GM23248 (cell line): ENCODE results near the gene LHB. TPM values are rescaled to one million over a fixed set of nuclear protein-coding genes. Genes with fewer than 3 reads are reported as not detected.
A peak's percentile ranks its signal among the peaks of the same experiment; 100 is the strongest.

Experiments
- DNase-seq: peaks from one replicate; pipeline ENCODE4 v3.0.0-alpha.2; 2015
- H2AFZ ChIP-seq: fragments of 200-600 bp; sonication (generic); 2 replicates; pipeline ENCODE4 v1.6.1; 2016; ENCODE audit warnings: antibody characterized with exemption
- H3F3A ChIP-seq: fragments of 200-600 bp; sonication (generic); 2 replicates; pipeline ENCODE4 v1.6.1; 2016; ENCODE audit warnings: mild to moderate bottlenecking, antibody characterized with exemption, mixed run types; ENCODE audit not compliant: insufficient read depth
- H3K27ac ChIP-seq: fragments of 200-600 bp; sonication (generic); 2 replicates; pipeline ENCODE4 v1.5.1; 2016; ENCODE audit warnings: mild to moderate bottlenecking
- H3K27me3 ChIP-seq: fragments of 200-600 bp; sonication (generic); replicated peaks from 2 replicates; pipeline ENCODE4 v1.6.1; 2016; ENCODE audit warnings: mild to moderate bottlenecking; ENCODE audit not compliant: insufficient read depth
- H3K36me3 ChIP-seq: fragments of 200-600 bp; sonication (generic); 2 replicates; pipeline ENCODE4 v1.6.1; 2016; ENCODE audit warnings: low read depth, mild to moderate bottlenecking
- H3K4me1 ChIP-seq: fragments of 200-600 bp; sonication (generic); 2 replicates; pipeline ENCODE4 v1.6.1; 2016; ENCODE audit warnings: mild to moderate bottlenecking; ENCODE audit not compliant: insufficient read depth
- H3K4me2 ChIP-seq: fragments of 200-600 bp; sonication (generic); one replicate; pipeline ENCODE4 v1.6.1; 2016; ENCODE audit warnings: mild to moderate bottlenecking; ENCODE audit not compliant: unreplicated experiment
- H3K4me3 ChIP-seq: fragments of 200-600 bp; sonication (generic); 2 replicates; pipeline ENCODE4 v1.5.1; 2016; ENCODE audit warnings: mild to moderate bottlenecking
- H3K79me2 ChIP-seq: fragments of 200-600 bp; sonication (generic); 2 replicates; pipeline ENCODE4 v1.6.1; 2016; ENCODE audit warnings: mild to moderate bottlenecking; ENCODE audit not compliant: insufficient read depth
- H3K9ac ChIP-seq: fragments of 200-600 bp; sonication (generic); 2 replicates; pipeline ENCODE4 v1.6.1; 2016; ENCODE audit warnings: mild to moderate bottlenecking
- H3K9me2 ChIP-seq: fragments of 200-600 bp; sonication (generic); 2 replicates; pipeline ENCODE4 v1.6.1; 2016; ENCODE audit warnings: mixed run types, mild to moderate bottlenecking, moderate library complexity; ENCODE audit not compliant: insufficient read depth
- H3K9me3 ChIP-seq: fragments of 200-600 bp; sonication (generic); one replicate; pipeline ENCODE4 v1.6.1; 2017; ENCODE audit warnings: low read depth
- H4K20me1 ChIP-seq: fragments of 200-600 bp; sonication (generic); 2 replicates; pipeline ENCODE4 v1.6.0; 2016; ENCODE audit not compliant: insufficient read depth
- EZH2 ChIP-seq: fragments of 200-600 bp; sonication (generic); IDR thresholded peaks from 2 replicates; pipeline ENCODE4 v1.6.1; 2018; ENCODE audit warnings: antibody characterized with exemption, mild to moderate bottlenecking; ENCODE audit not compliant: insufficient read depth, poor library complexity, severe bottlenecking
- EZH2phosphoT487 ChIP-seq: fragments of 200-600 bp; sonication (generic); IDR thresholded peaks from 2 replicates; pipeline ENCODE4 v1.6.1; 2018; ENCODE audit warnings: antibody characterized with exemption, moderate library complexity, mild to moderate bottlenecking, low read depth; ENCODE audit not compliant: insufficient read depth
- WGBS, 2 experiments: methylation state at CpG; one replicate each; pipeline ENCODE4 v1.1.6; 2015 to 2017; ENCODE audit warnings: low lambda C conversion rate in 2 of 2, low coverage in 1 of 2; ENCODE audit errors: missing lambda C conversion rate in 2 of 2; 5-methylcytosine and 5-hydroxymethylcytosine counted together
- in situ Hi-C: fragments of 300-500 bp; cut with MboI; formaldehyde crosslinking; loops from 2 replicates; pipeline ENCODE4 v1.15.0; 2020
- polyA plus RNA-seq: library from polyadenylated mRNA; unstranded; fragments of >200 nt; fragmentation: Nextera tagmentation; extraction: Ambion mirVana; gene quantifications from 2 replicates; pipeline ENCODE4 v1.2.1, GENCODE V29; 2016
- total RNA-seq: library from RNA; depleted of rRNA; stranded (reverse); fragments of >200 nt; shearing (Covaris generic); gene quantifications from 2 replicates; pipeline ENCODE4 v1.2.3, GENCODE V29; 2014

LHB gene
- total and polyA plus RNA-seq, 2 experiments from 2014 or later = 0.54 TPM; not detected in 1

DNA sequence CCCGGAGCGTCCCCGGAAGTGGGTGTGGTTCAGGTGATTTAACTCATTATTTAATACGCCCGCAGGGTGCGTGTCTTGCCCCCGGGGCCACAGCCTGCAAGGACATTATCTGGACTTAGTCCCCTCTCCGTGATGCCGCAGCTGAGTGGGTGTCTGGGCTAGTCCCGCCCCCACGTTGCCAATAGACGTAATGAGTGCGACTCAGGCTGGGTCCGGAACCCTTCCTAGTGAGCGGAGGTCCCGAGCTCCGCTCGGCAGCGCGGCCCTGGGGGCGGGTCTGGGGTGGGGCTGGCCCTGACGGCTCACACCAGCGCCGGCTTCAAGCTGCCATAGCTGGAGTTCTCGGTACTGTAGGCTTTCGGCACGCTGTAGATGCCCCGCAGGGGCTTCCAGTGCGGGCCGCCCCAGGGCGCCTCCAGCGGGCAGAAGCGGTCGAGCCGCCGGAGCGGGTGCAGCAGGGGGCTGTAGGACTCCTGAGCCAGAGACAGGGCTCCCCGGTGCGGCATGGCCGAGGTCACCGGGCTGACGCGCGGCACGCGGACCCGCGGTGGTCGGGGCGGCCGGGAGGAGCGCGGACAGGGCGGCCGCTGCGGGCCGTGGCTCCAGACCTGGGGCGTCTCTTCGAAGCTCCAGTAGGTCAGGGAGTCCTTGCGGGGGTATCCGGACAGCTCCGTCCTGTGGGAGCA is 918 bp upstream of the LHB start:
- DNase-seq = peak; percentile 83
- Histone ChIP-seq H3F3A (no peaks in the 10 kb centered on the region), H3K27ac (no peak overlapping the region), H3K4me2 (peak overlapping the region; percentile 87), H3K4me3 (peak overlapping the region; percentile 75), H3K79me2 (no peaks in the 10 kb centered on the region), H3K9me3 (no peaks in the 10 kb centered on the region), H3K27me3 (no peaks in the 10 kb centered on the region), H3K9ac (peak overlapping the region; percentile 28; the same call in 1 of the 2 replicates), H4K20me1 (no peaks in the 10 kb centered on the region), H3K9me2 (no peaks in the 10 kb centered on the region), H2AFZ (peak overlapping the region; percentile 71), H3K36me3 (no peaks in the 10 kb centered on the region), H3K4me1 (peaks cover 9% of the 10 kb centered on the region)
- TF ChIP-seq EZH2 (no peak), EZH2phosphoT487 (no peak)
- WGBS, 2 experiments = 4% methylated on average over 41 to 61 of the region's 62 CpGs
- in situ Hi-C loops = no loop called here

DNA sequence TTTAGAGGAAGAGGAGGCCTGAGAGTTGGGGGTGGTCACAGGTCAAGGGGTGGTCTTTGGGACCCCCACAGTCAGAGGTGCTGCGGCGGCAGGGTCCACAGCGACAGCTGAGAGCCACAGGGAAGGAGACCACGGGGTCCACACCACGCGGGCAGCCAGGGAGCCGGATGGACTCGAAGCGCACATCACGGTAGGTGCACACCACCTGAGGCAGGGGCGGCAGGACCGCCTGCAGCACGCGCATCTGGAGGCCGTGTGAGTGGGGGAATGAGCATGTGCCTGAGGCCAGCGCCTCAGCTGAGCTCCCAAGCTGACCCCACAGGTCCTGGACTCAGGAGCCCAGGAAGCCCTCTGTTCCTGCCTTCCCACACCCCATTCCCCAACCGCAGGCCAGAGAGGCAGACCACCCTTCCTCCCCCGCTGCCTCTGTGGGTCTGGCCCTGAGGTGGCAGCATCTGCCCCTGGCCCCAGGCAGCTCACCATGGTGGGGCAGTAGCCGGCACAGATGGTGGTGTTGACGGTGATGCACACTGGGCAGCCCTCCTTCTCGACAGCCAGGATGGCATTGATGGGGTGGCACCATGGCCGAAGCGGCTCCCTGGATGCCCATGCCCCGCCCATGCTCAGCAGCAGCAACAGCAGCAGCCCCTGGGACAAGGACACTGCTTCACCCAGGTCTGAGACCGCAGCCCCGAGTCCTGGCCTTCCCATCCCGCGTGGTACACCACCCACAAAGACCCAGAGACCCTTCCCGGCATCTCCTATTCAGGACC is 638 bp downstream of the LHB start:
- H3K4me1 ChIP-seq = peaks cover 9% of the 10 kb centered on the region
- no peaks in the 10 kb centered on the region for H3K9me2 ChIP-seq
- TF ChIP-seq EZH2 (no peak), EZH2phosphoT487 (no peak)
- H3K27me3 ChIP-seq = no peaks in the 10 kb centered on the region
- H4K20me1 ChIP-seq = no peaks in the 10 kb centered on the region
- H3K4me2 ChIP-seq = no peak overlapping the region
- no peaks in the 10 kb centered on the region for H3K9me3 ChIP-seq
- no peak for DNase-seq
- H3K79me2 ChIP-seq = no peaks in the 10 kb centered on the region
- no peaks in the 10 kb centered on the region for H3F3A ChIP-seq
- H3K27ac ChIP-seq = no peak overlapping the region
- H2AFZ ChIP-seq = no peak overlapping the region
- no peak overlapping the region for H3K9ac ChIP-seq
- H3K36me3 ChIP-seq = no peaks in the 10 kb centered on the region
- in situ Hi-C loops = no loop called here
- WGBS, 2 experiments = 88 to 95% methylated on average over 17 to 25 of the region's 29 CpGs
- no peak overlapping the region for H3K4me3 ChIP-seq

DNA sequence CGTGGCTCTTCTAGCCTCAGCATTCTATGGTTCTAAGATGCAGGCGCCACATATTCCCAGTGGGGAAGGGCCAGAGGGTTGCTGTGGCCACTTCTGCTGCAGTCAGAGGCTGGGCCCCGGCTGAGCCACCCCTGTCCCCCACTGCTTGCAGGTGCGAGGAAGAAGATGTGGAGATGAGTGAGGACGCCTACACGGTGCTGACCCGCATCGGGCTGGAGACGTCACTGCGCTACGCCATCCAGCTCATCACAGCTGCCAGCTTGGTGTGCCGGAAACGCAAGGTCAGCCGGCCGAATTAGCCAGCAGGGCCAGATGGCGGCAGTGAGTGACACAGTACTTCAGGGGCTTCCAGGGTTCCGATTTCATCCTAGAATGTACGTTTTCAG is 2.0 kb downstream of the LHB start:
- Histone ChIP-seq H3K4me3 (no peak overlapping the region), H3K9me2 (no peaks in the 10 kb centered on the region), H3F3A (no peaks in the 10 kb centered on the region), H3K79me2 (no peaks in the 10 kb centered on the region), H3K9ac (no peak overlapping the region), H3K9me3 (no peaks in the 10 kb centered on the region), H3K27me3 (no peaks in the 10 kb centered on the region), H3K36me3 (no peaks in the 10 kb centered on the region), H4K20me1 (no peaks in the 10 kb centered on the region), H3K4me1 (peaks cover 9% of the 10 kb centered on the region), H3K4me2 (no peak overlapping the region), H3K27ac (no peak overlapping the region), H2AFZ (no peak overlapping the region)
- TF ChIP-seq EZH2phosphoT487 (no peak), EZH2 (no peak)
- DNase-seq = no peak
- WGBS, 2 experiments = 90 to 92% methylated on average over 18 of the region's 18 CpGs
- in situ Hi-C loops = no loop called here

DNA sequence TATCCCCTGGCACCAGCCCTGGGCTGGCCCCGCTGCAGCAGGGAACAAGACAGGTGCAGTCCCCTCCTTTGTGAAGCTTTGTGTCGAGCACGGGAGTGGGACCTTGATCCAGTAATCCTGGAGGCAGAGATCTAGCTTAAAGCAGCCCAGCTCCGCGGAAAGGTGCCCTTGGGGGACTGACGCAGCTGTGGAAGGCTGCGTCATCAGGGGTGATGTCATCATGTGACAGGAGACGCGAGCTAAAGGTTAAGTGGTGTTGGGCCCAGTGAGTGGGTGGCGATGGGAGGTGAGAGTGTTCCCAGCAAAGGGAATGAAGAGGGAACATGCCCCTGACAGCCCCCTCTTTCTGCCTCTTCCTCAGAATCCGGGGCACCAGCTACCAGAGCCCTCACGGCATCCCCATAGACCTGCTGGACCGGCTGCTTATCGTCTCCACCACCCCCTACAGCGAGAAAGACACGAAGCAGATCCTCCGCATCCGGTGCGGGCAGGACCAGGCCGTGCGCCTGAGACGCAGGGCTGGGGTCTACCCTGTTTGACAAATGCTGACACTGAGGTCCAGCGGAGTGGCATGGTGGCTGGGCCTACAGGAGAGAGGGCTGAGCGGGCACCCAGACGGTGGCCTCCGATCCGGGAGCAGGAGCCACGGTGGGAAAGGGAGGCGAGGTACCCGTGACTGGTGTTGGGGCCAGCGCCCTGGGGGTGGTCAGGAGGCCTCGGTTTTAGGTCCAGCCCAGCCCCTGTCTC is 2.6 kb downstream of the LHB start:
- Histone ChIP-seq H3K9me2 (no peaks in the 10 kb centered on the region), H4K20me1 (no peaks in the 10 kb centered on the region), H3K36me3 (no peaks in the 10 kb centered on the region), H3K4me3 (no peak overlapping the region), H3K4me1 (peaks cover 9% of the 10 kb centered on the region), H3K4me2 (no peak overlapping the region), H3K27ac (no peak overlapping the region), H3K9me3 (no peaks in the 10 kb centered on the region), H3F3A (no peaks in the 10 kb centered on the region), H3K79me2 (no peaks in the 10 kb centered on the region), H3K27me3 (no peaks in the 10 kb centered on the region), H3K9ac (no peak overlapping the region), H2AFZ (no peak overlapping the region)
- 89 to 91% methylated on average over 29 to 32 of the region's 32 CpGs for WGBS, 2 experiments
- peak; percentile 23 for DNase-seq
- in situ Hi-C loops = no loop called here
- TF ChIP-seq EZH2phosphoT487 (no peak), EZH2 (no peak)
